Activated CD4-positive, CD25-positive, alpha-beta regulatory T cell treated with anti-CD3 and anti-CD28 coated beads, Interleukin-2, amount 50 U/mL, for 24 hours (primary cell): ENCODE measurements around the gene TMEM107.

ENCODE experiments used
- ATAC-seq, 2 donors: fragments of 150-1000 bp; cut with Tn5 transposase; one replicate each; pipeline ENCODE4 v1.10.0; 2021; ENCODE audit warnings: mild to moderate bottlenecking in 1 of 2, moderate library complexity in 1 of 2

Gene TMEM107

DNA sequence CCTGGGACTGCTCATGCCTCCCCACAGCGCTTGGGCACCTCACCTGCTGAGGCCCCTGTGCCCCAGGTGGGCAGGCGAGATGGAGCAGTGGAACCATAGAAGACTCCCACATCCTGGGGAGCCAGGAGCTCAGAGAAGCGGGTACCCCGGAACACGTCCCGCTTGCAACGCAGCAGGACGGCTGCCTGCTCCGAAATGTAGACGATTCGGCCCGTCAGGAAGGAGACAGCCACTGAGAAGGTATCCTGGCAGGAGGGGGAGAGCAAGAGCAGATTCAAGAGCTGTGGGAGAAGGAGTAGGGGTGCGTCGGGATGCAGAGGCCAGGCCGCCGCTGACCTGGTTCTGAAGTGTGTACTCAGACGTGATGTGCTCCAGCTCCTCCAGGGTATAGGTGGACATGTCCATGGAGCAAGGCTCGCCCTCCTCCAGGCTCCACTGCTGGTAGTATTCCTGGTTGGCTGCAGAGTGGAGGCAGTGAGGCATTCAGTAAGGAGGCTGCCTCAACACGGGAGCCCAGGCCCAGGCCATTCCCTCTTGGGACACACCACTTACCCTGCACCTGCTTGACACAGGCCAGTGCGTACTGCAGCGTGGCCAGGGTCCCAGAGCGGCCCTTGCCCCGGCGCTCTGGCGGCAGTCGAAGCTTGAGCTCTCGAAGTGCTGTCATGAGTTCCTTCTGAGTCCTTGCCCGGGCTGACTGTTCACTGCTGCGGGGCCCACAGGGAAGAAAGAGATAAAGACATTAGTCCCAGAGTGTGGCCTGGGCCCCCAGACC lies 26.6 kb downstream of the TMEM107 start:
- no peak for ATAC-seq

DNA sequence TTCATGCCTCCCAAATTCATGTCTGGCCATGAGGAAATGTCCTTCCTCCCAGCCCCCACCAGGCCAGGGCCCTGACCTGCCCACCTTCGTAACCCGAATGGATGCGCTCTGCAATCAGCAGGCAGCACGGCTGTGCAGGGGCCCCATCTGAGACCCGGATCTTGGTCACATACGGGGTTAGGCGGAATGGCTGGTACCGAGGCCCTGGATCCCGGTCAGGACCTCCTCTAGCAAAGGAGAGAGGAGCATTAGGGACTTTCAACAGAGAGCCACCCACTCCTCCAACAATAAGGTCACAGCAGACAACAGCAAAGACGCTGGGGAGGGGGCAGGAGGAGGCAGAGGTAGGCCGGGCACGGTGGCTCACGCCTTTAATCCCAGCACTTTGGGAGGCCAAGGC lies 27.6 kb downstream of the TMEM107 start:
- ATAC-seq = no peak

DNA sequence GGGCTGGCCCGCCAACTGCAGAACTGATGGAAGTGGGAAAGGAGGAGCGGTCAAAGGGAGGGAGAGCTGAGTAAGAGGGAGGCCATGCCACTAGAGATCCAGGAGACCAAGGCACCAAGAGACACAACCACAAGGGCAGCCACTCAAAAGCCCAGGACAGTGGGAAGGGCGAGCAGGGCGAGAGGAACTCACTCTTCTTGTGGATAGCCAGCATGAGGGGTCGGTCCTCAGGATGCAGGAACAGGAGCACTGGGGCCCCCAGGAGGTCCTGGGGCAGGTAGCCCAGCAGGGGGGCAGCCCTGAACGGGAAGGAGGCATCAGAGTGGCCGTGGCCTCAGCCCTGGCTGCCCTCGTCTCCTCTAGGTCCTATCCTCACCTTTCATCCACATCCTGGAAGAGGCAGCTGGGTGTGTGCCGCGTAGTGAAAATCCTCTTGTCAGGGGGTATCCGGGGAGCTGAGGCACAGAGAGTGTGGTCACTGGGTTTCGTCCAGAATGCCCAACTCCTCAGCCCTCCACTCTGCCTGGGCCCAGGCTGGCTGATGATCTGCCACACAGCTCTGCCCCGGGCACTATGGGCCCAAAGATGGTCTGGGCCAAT lies 28.3 kb downstream of the TMEM107 start:
- ATAC-seq = no peak

DNA sequence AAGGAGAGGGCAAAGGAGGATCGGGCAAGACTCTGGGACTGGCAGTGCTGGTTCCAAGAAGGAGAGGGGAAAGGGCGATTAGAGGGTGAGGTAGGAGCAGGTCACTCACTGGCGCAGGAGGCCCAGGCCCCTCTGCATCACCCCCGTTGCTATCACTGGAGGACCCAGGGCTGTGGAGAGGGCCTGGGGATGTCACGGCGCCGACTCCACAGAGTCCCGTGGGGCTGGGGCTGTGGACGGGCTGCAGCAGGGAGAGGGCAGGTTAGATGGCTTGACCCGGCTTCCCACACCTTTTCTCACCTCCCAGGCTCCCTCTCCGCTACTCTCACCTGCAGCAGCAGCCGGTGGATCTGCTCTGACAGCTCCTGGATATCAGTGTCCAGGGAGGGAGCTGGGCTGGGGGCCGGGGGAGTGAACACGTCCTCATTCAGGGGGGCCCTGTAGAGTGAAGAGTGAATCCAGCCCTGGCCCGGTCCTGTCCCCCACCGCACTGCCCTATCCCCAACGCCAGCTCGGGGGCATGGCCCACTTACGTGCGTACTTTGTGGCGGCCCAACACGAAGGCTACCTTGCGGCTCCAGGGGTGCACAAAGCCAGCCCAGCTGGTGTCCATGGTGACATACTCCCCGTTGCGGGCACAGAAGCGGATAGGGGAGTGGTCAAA lies 28.9 kb downstream of the TMEM107 start:
- no peak for ATAC-seq

DNA sequence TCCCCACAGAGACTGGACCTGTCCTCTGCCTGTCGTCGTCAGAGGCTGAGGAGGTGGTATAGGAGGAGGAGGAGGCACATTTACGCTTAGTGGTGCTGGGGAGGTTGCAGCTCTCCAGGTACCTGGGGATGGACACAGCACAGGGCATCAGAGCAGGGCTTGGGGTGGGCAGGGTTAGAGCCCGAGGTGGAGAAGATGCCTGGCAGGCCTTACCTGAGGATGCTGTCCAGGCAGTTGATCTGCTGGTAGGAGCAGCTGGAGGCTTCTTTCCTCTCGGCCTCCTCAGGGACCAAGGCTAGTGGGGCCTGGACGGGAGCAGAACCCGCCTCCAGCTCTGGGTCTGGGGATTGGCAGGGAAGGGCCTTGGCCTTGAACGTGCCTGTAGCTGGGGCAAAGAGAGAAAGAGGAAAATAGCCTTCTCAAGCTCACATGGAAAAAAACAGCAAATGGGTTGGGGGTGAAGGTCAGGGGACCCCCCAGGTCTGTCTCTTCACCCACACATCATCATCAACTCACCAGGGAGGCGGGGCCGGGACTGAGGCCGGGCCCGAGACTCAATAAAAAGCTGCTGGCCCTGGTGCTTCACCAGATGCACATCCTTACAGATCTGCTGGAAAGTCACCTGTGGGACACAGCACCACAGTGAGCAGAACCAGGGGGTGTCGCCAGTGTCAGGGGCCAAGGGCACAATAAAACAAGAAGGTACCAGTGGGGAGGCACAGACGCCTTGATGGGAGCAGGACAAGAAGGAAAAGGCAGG lies 29.6 kb downstream of the TMEM107 start:
- no peak for ATAC-seq

DNA sequence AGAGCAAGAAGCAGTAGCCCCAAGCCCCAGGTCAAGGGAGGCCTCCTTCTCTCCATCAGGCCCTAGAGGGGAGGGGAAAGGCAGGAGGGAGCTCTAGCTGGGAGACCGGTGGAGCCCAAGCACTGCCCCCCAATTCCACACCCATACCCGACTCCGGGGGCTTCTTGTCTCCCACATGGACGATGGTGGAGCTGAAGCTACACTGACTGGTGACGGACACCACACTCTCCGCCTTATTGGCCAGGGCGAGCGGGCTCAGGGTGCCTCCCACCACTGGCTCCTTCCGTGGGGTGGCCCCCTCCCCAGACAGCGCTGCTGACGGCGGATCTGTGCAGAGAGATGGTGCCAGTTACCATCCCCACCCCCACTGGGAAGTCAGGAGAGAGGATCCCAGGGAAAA lies 30.4 kb downstream of the TMEM107 start:
- ATAC-seq = no peak

DNA sequence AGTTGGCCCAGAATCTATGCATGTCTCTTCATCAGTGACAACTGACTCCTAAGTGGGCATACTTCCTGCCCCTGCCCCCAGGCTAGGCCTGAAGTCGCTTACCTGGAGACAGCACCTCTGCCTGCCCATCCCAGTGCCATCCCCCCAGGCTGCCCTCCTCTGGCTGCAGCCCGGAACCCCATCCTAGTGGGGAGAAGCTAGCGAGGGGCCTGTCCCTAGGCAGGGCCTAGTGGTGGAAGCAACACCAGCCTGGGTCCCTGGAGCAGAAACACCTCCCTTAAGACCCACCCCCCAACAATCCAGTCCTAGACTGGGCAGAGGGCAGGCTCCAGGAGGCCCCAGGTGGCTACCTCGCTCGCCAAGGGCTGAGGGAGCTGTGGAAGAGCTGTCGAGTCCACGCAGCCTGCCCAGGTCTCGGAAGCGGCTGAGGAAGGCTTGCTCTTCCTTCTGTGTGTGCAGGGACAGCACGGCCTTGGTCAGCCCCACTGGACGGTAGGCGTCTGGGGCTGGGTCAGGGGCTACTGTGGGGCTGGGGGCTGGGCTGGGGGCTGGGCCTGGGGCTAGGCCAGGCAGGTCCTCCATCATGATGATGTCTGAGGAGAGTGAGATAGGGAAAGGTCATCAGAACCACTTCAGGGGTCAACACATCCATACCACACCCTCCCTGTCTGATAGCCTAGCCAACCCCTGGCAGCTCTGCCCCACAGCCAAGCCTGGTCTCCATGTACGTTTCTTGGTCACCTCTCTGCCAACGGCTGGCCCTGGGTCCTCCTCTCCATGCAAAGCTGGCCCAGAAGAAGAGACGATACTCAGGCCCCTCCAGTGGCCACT lies 31.6 kb downstream of the TMEM107 start:
- no peak for ATAC-seq

DNA sequence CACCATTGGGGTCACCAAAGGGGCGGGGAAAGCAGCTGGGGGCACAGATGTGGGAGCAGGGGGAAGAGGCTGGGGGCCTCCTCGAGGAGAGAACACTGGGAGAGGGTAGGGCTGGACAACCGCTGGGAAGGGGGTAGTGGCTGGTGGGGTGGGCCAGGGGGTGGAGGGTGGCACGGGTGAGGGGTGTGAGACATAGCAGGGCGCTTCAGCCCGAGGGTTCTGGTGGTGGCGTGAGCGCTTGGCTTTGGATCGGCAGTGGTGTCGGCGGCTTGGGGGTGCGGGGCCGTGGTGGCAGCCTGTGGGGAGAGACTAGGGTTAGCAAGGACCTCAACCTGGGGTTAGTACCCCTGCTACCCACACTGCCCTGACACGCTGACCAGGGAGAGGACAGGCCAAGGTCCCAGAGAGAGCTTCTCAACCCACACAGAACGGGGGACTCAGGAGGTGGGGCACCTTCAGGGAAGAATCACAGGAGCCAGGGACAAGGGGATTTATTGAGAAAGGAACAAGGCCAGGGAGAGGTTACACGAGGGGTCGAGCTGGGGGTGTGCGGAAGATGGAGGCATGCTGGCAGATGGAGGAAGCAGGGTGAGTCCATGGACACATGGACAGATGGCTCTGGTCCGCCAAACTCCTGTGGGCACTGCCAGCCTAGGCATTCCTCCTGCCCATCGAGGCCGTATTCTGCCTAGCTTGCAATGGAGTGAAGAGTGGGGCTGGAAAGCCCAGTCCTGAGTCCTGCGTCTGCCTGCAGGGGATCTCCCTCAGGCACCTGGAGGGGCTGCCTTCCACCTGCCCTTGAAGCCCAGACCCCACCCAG lies 32.4 kb downstream of the TMEM107 start:
- no peak for ATAC-seq

DNA sequence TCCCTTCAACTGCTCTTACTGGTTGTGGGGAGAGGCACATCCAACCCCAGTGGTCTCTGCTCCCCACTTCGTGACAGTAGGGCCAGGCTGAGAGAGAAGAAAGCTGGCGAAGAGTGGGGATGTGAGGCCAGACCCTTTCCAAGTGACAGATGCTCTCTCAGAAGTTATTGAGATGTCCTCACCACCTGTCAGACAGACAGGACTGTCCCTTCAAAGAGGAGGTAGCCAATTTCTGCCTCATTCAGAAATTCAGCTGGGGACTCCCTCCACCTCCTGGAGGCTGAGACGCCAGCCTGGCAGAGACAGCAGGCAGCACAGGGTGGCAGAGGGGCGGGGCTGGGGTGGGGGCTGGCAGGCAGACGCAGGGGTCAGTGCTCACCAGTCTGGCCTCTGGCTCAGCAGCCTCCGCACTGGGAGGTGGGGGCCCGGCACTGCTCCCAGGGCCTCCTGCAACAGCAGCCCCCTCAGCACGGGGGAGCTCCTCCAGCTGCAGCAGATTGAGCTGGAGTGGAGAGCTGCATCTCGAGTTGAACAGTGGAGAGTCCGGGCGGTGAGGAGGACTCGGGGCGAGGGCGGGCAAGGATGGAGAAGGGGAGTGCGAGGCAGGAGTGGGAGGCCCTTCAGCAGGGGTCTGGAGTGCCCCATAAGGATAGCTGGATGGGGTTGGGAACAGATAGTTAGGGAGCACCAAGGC lies 33.1 kb downstream of the TMEM107 start:
- no peak for ATAC-seq

DNA sequence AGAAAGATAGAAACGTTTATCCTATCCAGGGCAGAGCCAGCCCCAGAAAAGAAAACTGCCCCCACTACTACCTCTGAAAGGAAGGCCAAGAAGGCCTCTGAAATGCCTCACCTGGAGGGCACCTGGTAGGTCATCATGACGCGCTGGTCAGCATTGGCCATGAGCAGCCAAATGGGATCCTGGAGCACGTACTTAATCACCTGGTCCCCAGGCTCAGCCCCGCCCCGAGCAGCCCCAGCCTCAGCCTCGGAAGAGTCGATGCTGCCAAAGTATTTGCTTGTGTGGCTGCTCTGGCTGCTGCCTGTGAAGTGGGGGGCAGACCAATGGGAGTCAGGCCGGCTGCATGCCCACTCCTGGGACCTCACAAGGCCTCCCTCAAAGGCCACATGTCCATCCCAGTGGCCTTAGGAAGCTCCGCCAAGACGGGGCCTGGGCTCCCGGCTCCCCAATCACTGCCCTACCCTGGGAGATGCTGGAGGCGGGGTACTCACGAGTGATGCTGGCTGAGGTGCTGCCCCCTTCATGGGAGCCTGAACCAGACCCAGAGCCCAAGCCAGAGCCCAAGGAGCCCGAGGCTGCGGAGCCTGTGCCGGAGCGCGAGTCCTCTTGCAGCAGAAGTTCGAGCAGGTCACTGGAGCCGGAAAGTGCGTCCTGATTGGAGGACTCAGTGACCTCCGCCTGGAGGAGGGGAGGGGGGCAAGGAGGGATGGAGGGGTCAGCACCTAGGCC lies 33.9 kb downstream of the TMEM107 start:
- no peak for ATAC-seq

DNA sequence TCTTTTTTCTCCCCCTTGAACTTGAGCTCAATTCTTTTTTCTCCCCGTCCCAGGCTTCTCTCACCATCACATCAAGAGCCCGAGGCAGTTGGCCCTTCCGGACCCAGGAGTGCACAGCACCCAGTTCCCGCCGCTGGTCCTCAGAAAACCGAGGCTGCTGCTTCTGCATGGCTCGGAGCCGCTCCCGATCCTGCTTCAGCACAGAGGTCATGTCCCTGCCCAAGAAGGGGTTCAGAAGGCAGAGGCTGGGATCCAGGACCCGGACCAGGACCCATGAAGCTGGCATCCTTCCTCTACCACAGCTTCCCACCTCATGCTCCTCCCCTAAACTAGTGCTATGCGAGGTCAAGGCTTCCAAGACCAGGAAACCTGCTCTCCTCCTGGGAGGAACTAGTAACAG lies 34.4 kb downstream of the TMEM107 start:
- ATAC-seq = no peak

DNA sequence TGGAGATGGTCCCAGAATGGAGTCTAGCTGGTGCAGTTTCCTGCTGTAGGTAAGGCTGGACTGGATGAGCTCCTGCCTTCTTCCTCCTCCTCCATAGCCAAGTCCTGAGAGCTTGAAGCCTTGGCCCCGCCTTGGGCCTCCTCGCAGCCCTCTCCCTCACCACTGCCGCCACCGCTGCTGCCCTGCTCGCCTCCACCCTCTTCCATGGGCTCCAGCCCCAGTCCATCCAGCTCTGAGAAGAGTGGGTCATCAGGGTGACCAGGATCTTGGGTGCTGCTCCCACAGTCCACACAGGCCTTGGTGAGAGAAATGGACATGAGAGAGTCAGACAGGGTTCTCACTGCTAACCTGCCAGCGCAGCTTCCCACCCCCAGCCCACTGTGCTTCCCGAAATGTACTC lies 35.1 kb downstream of the TMEM107 start:
- ATAC-seq = no peak

DNA sequence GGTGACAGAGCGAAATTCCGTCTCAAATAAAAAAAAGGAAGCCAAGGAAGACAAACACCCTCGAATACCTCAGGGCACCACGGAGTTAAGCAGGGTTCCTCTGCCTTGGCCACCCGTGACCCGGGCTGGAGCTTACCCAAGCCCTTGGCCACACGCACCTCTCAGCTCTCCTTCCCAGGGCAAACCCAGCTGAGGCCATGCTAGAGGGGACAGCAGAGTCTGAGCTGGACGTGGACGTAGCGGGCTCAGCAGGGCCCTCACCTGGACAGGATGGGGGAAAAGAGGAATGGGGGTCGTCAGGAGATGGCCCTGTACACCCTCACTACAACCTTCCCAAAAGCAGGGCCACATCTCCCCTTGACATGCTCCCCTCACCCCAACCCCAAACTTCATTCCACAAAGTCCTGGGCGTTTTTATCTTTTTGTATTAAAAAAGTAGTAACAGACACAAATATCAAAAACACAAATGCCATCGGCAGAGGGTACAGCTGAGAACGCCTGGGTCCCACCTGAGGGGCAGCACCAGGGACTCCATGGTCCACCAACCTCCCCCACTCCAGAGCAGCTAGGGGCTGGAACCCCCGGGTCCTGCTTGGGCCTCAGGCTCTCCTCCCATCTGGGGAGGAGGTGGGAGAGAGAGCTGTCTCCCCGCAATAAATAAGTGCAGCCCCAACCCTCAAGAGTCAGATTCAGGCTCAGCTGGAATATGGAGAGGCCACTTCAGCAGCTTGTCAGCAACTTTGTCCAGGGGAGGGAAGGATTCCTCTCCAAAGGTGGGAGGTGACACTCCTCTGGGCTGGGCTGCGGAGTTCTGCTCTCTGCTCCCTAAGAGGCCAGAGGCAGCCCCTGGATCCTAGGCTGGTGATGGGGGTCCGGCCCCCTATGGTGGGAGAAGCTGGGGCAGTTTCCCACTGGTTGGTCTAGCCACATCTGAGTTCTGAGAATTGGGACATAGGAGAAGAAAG lies 35.8 kb downstream of the TMEM107 start:
- ATAC-seq = no peak

DNA sequence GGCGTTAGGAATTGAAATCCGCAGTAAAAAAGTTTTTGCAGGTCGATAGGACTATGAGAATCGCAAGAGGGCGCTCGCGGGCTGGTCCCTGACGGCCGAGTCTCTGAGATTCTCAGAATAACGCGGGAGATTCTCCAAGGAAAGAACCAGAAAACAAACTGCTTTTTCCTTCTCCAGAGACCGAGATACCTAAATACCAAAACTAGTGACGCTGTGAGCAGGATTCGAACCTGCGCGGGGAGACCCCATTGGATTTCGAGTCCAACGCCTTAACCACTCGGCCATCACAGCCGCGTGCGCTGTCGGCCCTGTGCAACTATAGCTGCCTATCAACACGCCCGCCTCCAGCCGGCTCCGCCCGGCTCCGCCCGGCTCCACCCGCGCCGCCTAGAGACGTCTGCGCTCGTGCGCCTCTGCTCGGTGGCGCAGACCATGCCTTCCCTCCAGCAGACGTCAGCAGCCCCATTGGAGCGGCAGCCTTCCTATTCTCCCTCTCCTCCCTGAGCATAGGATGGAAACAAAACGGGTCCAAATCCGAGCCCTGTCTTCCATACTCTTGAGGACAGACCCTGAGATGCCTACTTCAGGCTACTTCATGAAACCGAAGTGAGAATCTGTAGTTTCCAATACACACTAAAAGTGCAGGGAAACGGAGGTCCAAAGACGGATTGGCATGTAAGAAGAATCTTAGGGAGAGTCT lies 37.4 kb downstream of the TMEM107 start:
- ATAC-seq = peak; percentile 94 to 95

DNA sequence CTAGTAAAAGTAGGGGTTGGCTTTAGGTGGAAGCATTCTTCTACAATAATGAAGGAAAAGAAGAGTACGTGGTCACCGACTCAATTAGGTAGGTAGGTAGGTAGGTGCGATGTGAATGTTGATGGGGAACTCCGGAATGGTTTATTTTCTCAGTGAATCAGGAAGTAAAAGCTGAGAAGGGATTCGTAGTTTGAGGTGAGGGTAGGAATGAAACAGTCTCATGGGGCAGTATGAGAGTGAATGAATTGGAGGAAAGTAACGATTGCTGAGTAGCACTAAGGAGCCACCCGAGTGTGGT lies 37.9 kb downstream of the TMEM107 start:
- no peak for ATAC-seq

DNA sequence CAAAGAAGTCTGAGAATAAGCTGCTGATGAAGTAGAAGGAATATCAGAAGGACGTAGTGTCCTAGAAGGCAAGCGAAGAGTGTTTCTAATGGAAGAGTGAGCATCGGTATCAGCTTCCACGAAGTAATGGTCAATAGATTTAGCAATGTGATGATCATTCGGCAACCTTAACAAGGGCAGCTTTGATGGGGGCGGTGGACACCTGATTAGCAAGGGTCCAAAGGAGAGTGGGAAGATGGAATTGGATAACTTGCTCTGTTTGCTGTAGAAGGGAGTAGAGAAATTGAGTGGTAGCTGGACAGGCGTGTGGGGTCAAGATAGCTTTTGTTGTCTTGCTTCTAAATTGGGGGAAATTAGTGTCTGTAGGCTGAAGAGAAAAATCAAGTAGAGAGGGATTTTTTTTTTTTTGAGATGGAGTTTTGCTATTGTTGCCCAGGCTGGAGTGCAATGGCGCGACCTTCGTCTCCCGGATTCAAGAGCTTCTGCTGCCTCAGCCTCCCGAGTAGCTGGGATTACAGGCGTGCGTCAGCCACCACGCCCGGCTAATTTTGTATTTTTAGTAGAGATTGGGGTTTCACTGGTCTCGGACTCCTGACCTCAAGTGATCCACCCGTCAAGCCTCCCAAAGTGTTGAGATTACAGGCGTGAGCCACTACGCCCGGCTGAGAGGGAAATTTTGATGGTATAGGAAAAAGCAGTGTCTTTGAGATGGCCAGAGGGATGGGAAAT lies 38.4 kb downstream of the TMEM107 start:
- ATAC-seq = no peak

DNA sequence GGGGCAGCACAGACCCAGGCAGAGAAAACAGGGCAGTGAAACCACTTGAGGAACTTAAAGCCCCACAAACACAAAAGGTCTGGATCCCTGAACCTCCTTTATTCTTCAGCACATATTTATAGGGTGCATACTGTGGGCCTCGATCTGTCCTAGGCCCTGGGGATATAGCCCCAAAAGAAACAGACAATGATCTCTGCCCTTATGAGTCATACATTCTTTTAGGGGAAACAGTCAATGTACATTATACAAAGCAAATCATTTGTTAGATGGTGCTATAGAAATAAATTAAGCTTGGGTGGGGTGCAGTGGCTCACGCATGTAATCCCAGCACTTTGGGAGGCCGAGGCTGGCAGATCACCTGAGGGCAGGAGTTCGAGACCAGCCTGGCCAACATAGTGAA lies 42.2 kb downstream of the TMEM107 start:
- no peak for ATAC-seq

DNA sequence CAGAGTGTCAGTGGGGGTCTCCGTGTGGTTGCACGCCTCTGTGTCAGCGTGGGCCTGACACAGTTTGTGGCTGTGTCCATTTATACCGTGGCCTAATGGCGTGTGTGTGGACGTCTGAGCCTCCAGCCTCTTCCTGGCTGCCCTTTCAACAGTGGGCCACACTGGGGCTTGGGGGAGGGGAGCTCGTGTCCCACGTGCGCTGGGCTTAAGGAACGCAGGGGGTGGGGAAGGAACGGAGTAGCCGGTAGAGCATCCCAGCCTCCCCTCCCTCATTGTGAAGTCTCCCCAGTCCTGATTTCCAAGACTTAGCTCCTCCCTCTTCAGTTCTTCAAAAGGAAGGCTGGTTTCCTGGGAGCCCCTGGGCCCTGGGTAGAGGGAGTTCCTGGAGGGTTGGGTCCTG lies 42.8 kb downstream of the TMEM107 start:
- no peak for ATAC-seq
